ENCODE results near the gene SNAP47.

Gene SNAP47

DNA sequence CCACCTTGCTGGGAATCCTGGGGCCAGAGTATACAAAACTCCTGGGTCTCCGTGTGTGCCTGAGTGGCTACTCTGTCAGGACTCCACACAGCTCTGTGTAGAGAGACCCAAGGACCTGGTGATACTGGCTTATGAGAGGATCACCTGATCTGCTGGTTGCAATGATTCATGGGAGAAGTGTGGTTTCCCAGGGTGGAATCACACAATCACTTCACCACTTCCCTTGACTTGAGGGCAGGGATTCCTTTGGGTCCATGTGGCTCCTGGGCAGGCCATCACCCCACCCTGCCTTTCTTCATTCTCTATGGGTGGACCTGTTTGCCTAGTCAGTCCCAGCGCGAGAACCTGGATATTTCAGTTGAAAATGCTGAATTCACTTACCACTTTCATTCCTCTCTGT, 93.6 kb downstream of the SNAP47 start:
- Histone ChIP-seq H2BK5ac (ENCODE audit: low read length) (no peak overlapping the region), H2BK120ac (ENCODE audit: low read depth, low read length) (no peak overlapping the region), H3K36me3 (replicated peaks in 1 of 2; ENCODE audit: control insufficient read depth in 2 of 2, insufficient read depth in 2 of 2, low read length in 2 of 2) (no peaks in the 10 kb centered on the region), H3K4ac (ENCODE audit: low read length) (no peak overlapping the region), H3K9ac (ENCODE audit: low read depth, low read length, poor library complexity) (no peak overlapping the region), H4K91ac (ENCODE audit: low read depth, low read length, poor library complexity) (no peak overlapping the region), H3K4me1 (ENCODE audit: control insufficient read depth in 2 of 2, insufficient read depth in 1 of 2, low read depth in 1 of 2, low read length in 2 of 2) (no peaks in the 10 kb centered on the region), H3K9me3 (replicated peaks in 1 of 2; ENCODE audit: control insufficient read depth in 2 of 2, insufficient read depth in 1 of 2, low read depth in 1 of 2, low read length in 2 of 2) (peaks cover 0 to 3% of the 10 kb centered on the region in 2 donors), H3K23ac (ENCODE audit: low read depth, low read length, poor library complexity) (no peak overlapping the region), H3K4me2 (ENCODE audit: insufficient read depth, low read length, poor library complexity, severe bottlenecking) (no peak overlapping the region), H2BK12ac (ENCODE audit: low read length) (no peak overlapping the region), H3K27ac (replicated peaks; ENCODE audit: low read length) (no peak overlapping the region), H3K4me3 (ENCODE audit: low read length in 2 of 2) (no peak overlapping the region), H3K27me3 (ENCODE audit: control insufficient read depth in 3 of 3, insufficient read depth in 3 of 3, low read depth in 1 of 3, low read length in 3 of 3) (no peaks in the 10 kb centered on the region), H3K14ac (ENCODE audit: low read length) (no peak overlapping the region), H3K18ac (ENCODE audit: low read length) (no peak overlapping the region), H4K8ac (ENCODE audit: low read depth, low read length) (no peak overlapping the region), H2BK15ac (ENCODE audit: low read length) (no peak overlapping the region), H2AFZ (ENCODE audit: low read length) (no peak overlapping the region), H3K79me1 (ENCODE audit: low read depth, low read length) (no peaks in the 10 kb centered on the region), H2AK5ac (ENCODE audit: low read depth, low read length) (no peak overlapping the region)
- no peak for DNase-seq (ENCODE audit: low spot score)
- WGBS, 2 donors (ENCODE audit: extremely low coverage in 2 of 2, insufficient read length in 2 of 2, insufficient replicate concordance in 1 of 2) = no CpG with 5 or more reads among the region's 3 CpGs
